ENCODE data around the gene CRCP. TPM values are rescaled to one million over a fixed set of nuclear protein-coding genes. Genes with fewer than 3 reads are reported as not detected.

CRCP gene
- total and polyA plus RNA-seq, 7 experiments from 2014 or later, result 27.3 to 37.9 (median 32.1) TPM

- H3K4me1 Mint-ChIP-seq, result peaks cover 14 to 35% (median 32%) of the 10 kb centered on the region in 7 donors
- no peaks in the 10 kb centered on the region for H3K27me3 ChIP-seq (ENCODE audit: control insufficient read depth in 2 of 2, insufficient read depth in 2 of 2, low read length in 2 of 2)
- ATAC-seq, result no peak
- no peaks in the 10 kb centered on the region for H3K9me3 ChIP-seq (ENCODE audit: control insufficient read depth in 2 of 3, low read length in 3 of 3)
- H3K27me3 Mint-ChIP-seq, result peaks cover 0 to 39% (median 12%) of the 10 kb centered on the region in 5 donors
- no peak overlapping the region for H3K27ac ChIP-seq (ENCODE audit: low read depth, low read length)
- no peaks in the 10 kb centered on the region for H3K9me3 Mint-ChIP-seq
- DNase-seq, result no peak
- H3K4me3 Mint-ChIP-seq, result peak overlapping the region in 6 of 10 donors; percentile 7 to 58 (median 30)
- ChIA-PET CTCF (no interaction called here), POLR2A (no interaction called here)
- peaks cover 0 to 24% of the 10 kb centered on the region in 2 donors for H3K4me1 ChIP-seq (ENCODE audit: control insufficient read depth in 2 of 2, insufficient read depth in 2 of 2, low read length in 2 of 2)
- no peak overlapping the region for H3K4me3 ChIP-seq (ENCODE audit: low read length)
- H3K36me3 Mint-ChIP-seq, result no peaks in the 10 kb centered on the region
- peaks cover 0 to 6% (median 0%) of the 10 kb centered on the region in 3 experiments for H3K36me3 ChIP-seq (ENCODE audit: control insufficient read depth in 2 of 3, insufficient read depth in 3 of 3, low read length in 3 of 3)
- peak overlapping the region in 1 of 9 donors; percentile 42 for H3K27ac Mint-ChIP-seq
- intact Hi-C loops (cut with micrococcal nuclease), result loop anchor here (10.0 kb wide), 3 partner anchors 88 to 448 kb away; partner anchors contain the start of genes CRCP (in 1 of the 2) and GUSB (in 1 of the 2)
Observed at GRCh38 chr7:66202441-66202840, 87.8 kb downstream of the CRCP start.

Other genes with a start within 250 kb of the CRCP start
- gene VKORC1L1, start 241.8 kb upstream of the CRCP start, total RNA-seq, result 10 to 100 TPM in 1 of 5 experiments, 1 to 10 TPM in 4; 3.4 to 15.8 (median 9.4) TPM
- 1 to 10 TPM; 2.8 TPM for gene VKORC1L1, start 241.8 kb upstream of the CRCP start, polyA plus RNA-seq
- 10 to 100 TPM; 41.8 to 62.5 (median 53.3) TPM for gene GUSB, start 132.6 kb upstream of the CRCP start, total RNA-seq
- 10 to 100 TPM; 34.0 to 44.0 TPM for gene GUSB, start 132.6 kb upstream of the CRCP start, polyA plus RNA-seq
- 10 to 100 TPM; 11.3 to 29.7 (median 12.8) TPM for gene ASL, start 39.0 kb upstream of the CRCP start, total RNA-seq
- 1 to 10 TPM; 4.9 to 6.7 TPM for gene ASL, start 39.0 kb upstream of the CRCP start, polyA plus RNA-seq
- 1 to 10 TPM in 4 of 5 experiments, under 1 TPM in 1; 0.70 to 5.0 (median 2.7) TPM for gene TPST1, start 90.5 kb downstream of the CRCP start, total RNA-seq
- gene TPST1, start 90.5 kb downstream of the CRCP start, polyA plus RNA-seq, result 1 to 10 TPM; 2.2 to 5.5 TPM

Measured in naive thymus-derived CD4-positive, alpha-beta T cell (primary cell).